GM19452 (cell line): ENCODE data around the gene TBC1D22A.

ENCODE experiments used
- ATAC-seq: cut with Tn5 transposase; IDR thresholded peaks from one replicate; pipeline ENCODE4 v1.9.1; 2021; ENCODE audit not compliant: unreplicated experiment

The TBC1D22A gene

GRCh38 chr22:46902436-46902835 is 140.0 kb downstream of the TBC1D22A start:
- no peak for ATAC-seq

GRCh38 chr22:46902998-46903916 is 140.8 kb downstream of the TBC1D22A start:
- ATAC-seq = no peak

GRCh38 chr22:46905415-46905814 is 143.0 kb downstream of the TBC1D22A start:
- ATAC-seq = no peak

- no peak for ATAC-seq
Observed at GRCh38 chr22:46905834-46906233, 143.4 kb downstream of the TBC1D22A start.

GRCh38 chr22:46906326-46907045 is 144.0 kb downstream of the TBC1D22A start:
- ATAC-seq = no peak

GRCh38 chr22:46907241-46908215 is 145.1 kb downstream of the TBC1D22A start:
- ATAC-seq = no peak

GRCh38 chr22:46908641-46909107 is 146.2 kb downstream of the TBC1D22A start:
- ATAC-seq = no peak

- ATAC-seq = no peak
Observed at GRCh38 chr22:46909237-46910030, 147.0 kb downstream of the TBC1D22A start.

GRCh38 chr22:46910624-46911023 is 148.2 kb downstream of the TBC1D22A start:
- no peak for ATAC-seq

- ATAC-seq = no peak
Observed at GRCh38 chr22:46911346-46911745, 148.9 kb downstream of the TBC1D22A start.

- no peak for ATAC-seq
Observed at GRCh38 chr22:46913351-46913750, 150.9 kb downstream of the TBC1D22A start.

- no peak for ATAC-seq
Observed at GRCh38 chr22:46914481-46914880, 152.0 kb downstream of the TBC1D22A start.

- ATAC-seq = no peak
Observed at GRCh38 chr22:46914916-46915894, 152.8 kb downstream of the TBC1D22A start.

- ATAC-seq = no peak
Observed at GRCh38 chr22:46915950-46916730, 153.7 kb downstream of the TBC1D22A start.

- no peak for ATAC-seq
Observed at GRCh38 chr22:46916886-46917770, 154.7 kb downstream of the TBC1D22A start.

- no peak for ATAC-seq
Observed at GRCh38 chr22:46917771-46918101, 155.3 kb downstream of the TBC1D22A start.

- no peak for ATAC-seq
Observed at GRCh38 chr22:46918197-46918596, 155.7 kb downstream of the TBC1D22A start.
